ENCODE results near the gene SORCS2. TPM values are rescaled to one million over a fixed set of nuclear protein-coding genes. Genes with fewer than 3 reads are reported as not detected.

SORCS2 gene
- total and polyA plus RNA-seq, 12 donors, result 0.25 to 5.4 (median 2.2) TPM

GRCh38 chr4:7312691-7313090 is 120.4 kb downstream of the SORCS2 start:
- H3K4me1 ChIP-seq, result peaks cover 0 to 17% (median 1%) of the 10 kb centered on the region in 9 donors
- intact Hi-C loops (cut with DNase I), result loop anchor here in 1 of 10 donors (5.0 kb wide), 1 partner anchor 70 kb away; no protein-coding TSS in a partner anchor
- no peaks in the 10 kb centered on the region for H3K36me3 ChIP-seq
- DNase-seq (no peak), ATAC-seq (no peak)
- H3K4me3 ChIP-seq, result no peak overlapping the region
- H3K27ac ChIP-seq, result no peak overlapping the region
- WGBS, 2 donors, result 80 to 83% methylated on average over 7 of the region's 7 CpGs
- peaks cover 0 to 8% (median 0%) of the 10 kb centered on the region in 7 donors for H3K27me3 ChIP-seq
- peaks cover 0 to 2% (median 0%) of the 10 kb centered on the region in 11 donors for H3K9me3 ChIP-seq
- TF ChIP-seq, protein P1, sequence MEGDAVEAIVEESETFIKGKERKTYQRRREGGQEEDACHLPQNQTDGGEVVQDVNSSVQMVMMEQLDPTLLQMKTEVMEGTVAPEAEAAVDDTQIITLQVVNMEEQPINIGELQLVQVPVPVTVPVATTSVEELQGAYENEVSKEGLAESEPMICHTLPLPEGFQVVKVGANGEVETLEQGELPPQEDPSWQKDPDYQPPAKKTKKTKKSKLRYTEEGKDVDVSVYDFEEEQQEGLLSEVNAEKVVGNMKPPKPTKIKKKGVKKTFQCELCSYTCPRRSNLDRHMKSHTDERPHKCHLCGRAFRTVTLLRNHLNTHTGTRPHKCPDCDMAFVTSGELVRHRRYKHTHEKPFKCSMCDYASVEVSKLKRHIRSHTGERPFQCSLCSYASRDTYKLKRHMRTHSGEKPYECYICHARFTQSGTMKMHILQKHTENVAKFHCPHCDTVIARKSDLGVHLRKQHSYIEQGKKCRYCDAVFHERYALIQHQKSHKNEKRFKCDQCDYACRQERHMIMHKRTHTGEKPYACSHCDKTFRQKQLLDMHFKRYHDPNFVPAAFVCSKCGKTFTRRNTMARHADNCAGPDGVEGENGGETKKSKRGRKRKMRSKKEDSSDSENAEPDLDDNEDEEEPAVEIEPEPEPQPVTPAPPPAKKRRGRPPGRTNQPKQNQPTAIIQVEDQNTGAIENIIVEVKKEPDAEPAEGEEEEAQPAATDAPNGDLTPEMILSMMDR (IDR thresholded peaks at IDR 0.05), result no peak

DNA sequence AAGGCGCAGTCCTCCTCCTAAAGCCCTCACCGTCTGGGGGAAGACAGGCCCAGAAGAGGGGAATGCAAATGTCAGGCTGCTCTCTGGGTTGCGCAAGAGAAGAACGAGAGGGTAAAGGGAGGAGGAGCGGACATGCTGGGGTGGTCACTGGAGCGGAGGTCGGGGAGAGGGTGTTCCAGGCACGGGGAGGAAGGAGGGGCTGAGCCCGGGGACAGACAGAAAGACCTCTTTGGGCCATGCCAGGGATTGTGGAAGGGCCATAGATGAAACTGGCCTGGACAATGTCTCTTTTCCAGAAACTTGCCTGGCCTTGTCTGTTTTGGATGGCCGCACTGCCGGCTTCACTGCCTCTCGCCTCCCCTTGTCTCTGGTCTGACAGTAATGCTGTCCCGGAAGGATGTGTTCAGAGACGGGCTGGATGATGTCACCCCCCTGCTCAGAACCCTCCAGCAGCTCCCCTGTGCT is 121.0 kb downstream of the SORCS2 start:
- Histone ChIP-seq H3K27me3 (peaks cover 0 to 8% (median 0%) of the 10 kb centered on the region in 7 donors), H3K9me3 (peaks cover 0 to 8% (median 2%) of the 10 kb centered on the region in 11 donors), H3K4me1 (peaks cover 0 to 10% (median 0%) of the 10 kb centered on the region in 9 donors), H3K27ac (no peak overlapping the region), H3K36me3 (no peaks in the 10 kb centered on the region), H3K4me3 (no peak overlapping the region)
- ATAC-seq (peak in 1 of 8 donors; percentile 13), DNase-seq (no peak)
- 68 to 72% methylated on average over 14 of the region's 14 CpGs for WGBS, 2 donors
- TF ChIP-seq, protein P1 (IDR thresholded peaks at IDR 0.05), result no peak
- intact Hi-C loops (cut with DNase I), result loop anchor here in 1 of 10 donors (5.0 kb wide), 1 partner anchor 69 kb away; no protein-coding TSS in a partner anchor

DNA sequence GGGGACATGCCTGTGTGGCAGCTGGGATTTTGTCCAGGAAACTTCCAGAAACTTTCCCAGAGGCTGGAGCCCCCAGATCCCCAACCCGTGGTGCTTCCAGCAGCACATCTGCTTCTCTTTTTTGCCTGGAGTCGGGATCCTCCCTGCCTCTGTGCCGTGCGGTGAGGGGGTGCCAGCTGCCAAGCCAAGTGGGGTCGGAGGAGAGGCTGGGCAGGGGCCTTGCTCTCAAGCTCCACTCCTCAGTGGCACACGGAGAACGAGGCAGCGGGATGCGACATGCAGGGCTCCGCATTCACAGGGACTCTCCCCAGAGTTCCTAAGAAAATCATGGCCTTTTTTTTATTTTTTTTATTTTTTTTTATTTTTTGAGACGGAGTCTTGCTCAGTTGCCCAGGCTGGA is 121.7 kb downstream of the SORCS2 start:
- peaks cover 0 to 7% (median 0%) of the 10 kb centered on the region in 9 donors for H3K4me1 ChIP-seq
- no peak overlapping the region for H3K27ac ChIP-seq
- H3K9me3 ChIP-seq, result peaks cover 0 to 15% (median 8%) of the 10 kb centered on the region in 11 donors
- no peaks in the 10 kb centered on the region for H3K36me3 ChIP-seq
- ATAC-seq (no peak), DNase-seq (no peak)
- TF ChIP-seq, protein P1 (IDR thresholded peaks at IDR 0.05), result no peak
- 86 to 90% methylated on average over 11 of the region's 11 CpGs for WGBS, 2 donors
- intact Hi-C loops (cut with DNase I), result loop anchor here in 1 of 10 donors (5.0 kb wide), 1 partner anchor 68 kb away; no protein-coding TSS in a partner anchor
- H3K4me3 ChIP-seq, result no peak overlapping the region
- H3K27me3 ChIP-seq, result peaks cover 0 to 8% (median 0%) of the 10 kb centered on the region in 7 donors

- ATAC-seq (peak in 1 of 8 donors; percentile 49), DNase-seq (no peak)
- no peaks in the 10 kb centered on the region for H3K36me3 ChIP-seq
- peaks cover 0 to 8% (median 0%) of the 10 kb centered on the region in 7 donors for H3K27me3 ChIP-seq
- intact Hi-C loops (cut with DNase I), result no loop called here
- no peak overlapping the region for H3K27ac ChIP-seq
- peaks cover 0 to 27% (median 14%) of the 10 kb centered on the region in 11 donors for H3K9me3 ChIP-seq
- no peaks in the 10 kb centered on the region for H3K4me1 ChIP-seq
- TF ChIP-seq, protein P1 (IDR thresholded peaks at IDR 0.05), result no peak
- no peak overlapping the region for H3K4me3 ChIP-seq
- 77 to 91% methylated on average over 4 of the region's 4 CpGs for WGBS, 2 donors
Observed at GRCh38 chr4:7315286-7315685, 122.9 kb downstream of the SORCS2 start.
